Endothelial cell of umbilical vein (primary cell): Measurements from ENCODE around the gene NCL.

Experiments
- CTCF ChIP-seq, 2 donors: IDR thresholded peaks; 1 replicate in 1 of 2; 2 replicates in 1 of 2; pipeline ENCODE4 v1.5.1; 2011; ENCODE audit warnings: low read length in 2 of 2, mild to moderate bottlenecking in 2 of 2, moderate library complexity in 2 of 2, control low read depth in 1 of 2, inconsistent platforms in 1 of 2, low read depth in 1 of 2; ENCODE audit not compliant: insufficient read depth in 1 of 2; ENCODE audit errors: extremely low read depth in 1 of 2
- EZH2 ChIP-seq: IDR thresholded peaks from 2 replicates; pipeline ENCODE4 v1.6.1; 2012; ENCODE audit warnings: borderline replicate concordance, low read depth, mild to moderate bottlenecking, moderate library complexity, low read length, inconsistent platforms; ENCODE audit not compliant: severe bottlenecking
- JUN ChIP-seq: IDR thresholded peaks from 2 replicates; pipeline ENCODE4 v1.6.1; 2011; ENCODE audit warnings: borderline replicate concordance, low read depth; ENCODE audit not compliant: insufficient read length, insufficient read depth
- MAX ChIP-seq: IDR thresholded peaks from 2 replicates; pipeline ENCODE4 v1.6.1; 2011; ENCODE audit not compliant: insufficient read depth, insufficient read length
- MYC ChIP-seq: IDR thresholded peaks from one replicate; pipeline ENCODE4 v1.6.1; 2011; ENCODE audit warnings: mild to moderate bottlenecking, low read depth, low read length
- POLR2A ChIP-seq: IDR thresholded peaks from 2 replicates; pipeline ENCODE4 v1.6.1; 2012; ENCODE audit warnings: low read depth, mild to moderate bottlenecking, control low read depth, low read length
- POLR2AphosphoS5 ChIP-seq: IDR thresholded peaks from 2 replicates; pipeline ENCODE4 v1.6.1; 2012; ENCODE audit warnings: low read depth, mild to moderate bottlenecking, control low read depth, low read length, moderate library complexity; ENCODE audit not compliant: insufficient read depth

- TF ChIP-seq POLR2A (no peak), CTCF (IDR thresholded peaks at IDR 0.05; ENCODE audit: extremely low read depth in 1 of 2, insufficient read depth in 1 of 2, low read depth in 1 of 2, low read length in 2 of 2) (no peak), MAX (no peak), JUN (no peak), POLR2AphosphoS5 (no peak), MYC (no peak), EZH2 (no peak)
These were observed 35.1 kb downstream of the NCL start for GRCh38 chr2:231429152-231429551.
